ENCODE measurements around the gene KIFC1.

DNA sequence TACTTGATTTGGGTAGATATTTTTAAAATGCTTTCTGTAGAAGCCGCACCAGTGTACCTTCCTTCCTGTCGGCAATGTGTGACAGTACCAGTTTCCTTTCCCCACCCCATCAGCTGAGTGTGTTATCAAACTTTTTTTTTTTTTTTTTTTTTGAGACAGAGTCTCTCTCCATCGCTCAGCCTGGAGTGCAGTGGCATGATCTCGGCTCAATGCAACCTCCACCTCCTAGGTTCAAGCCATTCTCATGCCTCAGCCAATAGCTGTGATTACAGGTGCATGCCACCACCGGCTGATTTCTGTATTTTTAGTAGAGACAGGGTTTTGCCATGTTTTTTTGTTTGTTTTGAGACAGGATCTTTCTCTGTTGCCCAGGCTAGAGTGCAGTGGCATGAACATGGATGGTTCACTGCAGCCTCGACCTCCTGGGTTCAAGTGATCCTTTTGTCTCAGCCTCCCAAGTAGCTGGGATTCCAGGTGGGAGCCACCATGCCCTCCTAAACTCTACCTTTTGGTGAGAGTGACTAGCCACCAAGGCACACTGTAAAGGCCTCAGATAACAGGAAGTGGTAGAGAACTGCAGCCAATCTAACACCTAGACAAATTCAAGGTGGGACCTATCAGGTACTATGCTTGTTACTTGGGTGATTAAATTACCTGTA is 47.5 kb upstream of the KIFC1 start:
- TF ChIP-seq, protein P1, sequence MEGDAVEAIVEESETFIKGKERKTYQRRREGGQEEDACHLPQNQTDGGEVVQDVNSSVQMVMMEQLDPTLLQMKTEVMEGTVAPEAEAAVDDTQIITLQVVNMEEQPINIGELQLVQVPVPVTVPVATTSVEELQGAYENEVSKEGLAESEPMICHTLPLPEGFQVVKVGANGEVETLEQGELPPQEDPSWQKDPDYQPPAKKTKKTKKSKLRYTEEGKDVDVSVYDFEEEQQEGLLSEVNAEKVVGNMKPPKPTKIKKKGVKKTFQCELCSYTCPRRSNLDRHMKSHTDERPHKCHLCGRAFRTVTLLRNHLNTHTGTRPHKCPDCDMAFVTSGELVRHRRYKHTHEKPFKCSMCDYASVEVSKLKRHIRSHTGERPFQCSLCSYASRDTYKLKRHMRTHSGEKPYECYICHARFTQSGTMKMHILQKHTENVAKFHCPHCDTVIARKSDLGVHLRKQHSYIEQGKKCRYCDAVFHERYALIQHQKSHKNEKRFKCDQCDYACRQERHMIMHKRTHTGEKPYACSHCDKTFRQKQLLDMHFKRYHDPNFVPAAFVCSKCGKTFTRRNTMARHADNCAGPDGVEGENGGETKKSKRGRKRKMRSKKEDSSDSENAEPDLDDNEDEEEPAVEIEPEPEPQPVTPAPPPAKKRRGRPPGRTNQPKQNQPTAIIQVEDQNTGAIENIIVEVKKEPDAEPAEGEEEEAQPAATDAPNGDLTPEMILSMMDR (IDR thresholded peaks at IDR 0.05; ENCODE audit: borderline replicate concordance, extremely low read depth, low read length, poor library complexity, severe bottlenecking) = no peak
- TF ChIP-seq EZH2 (IDR thresholded peaks at IDR 0.05; ENCODE audit: borderline replicate concordance, low read depth, low read length, severe bottlenecking) = no peak

Measured in DND-41 (cell line).